Suprapubic skin (tissue), 4 donors: Measurements from ENCODE around the gene PLPP7. TPM values are rescaled to one million over a fixed set of nuclear protein-coding genes. Genes with fewer than 3 reads are reported as not detected.
A peak's percentile ranks its signal among the peaks of the same experiment; 100 is the strongest.

Source experiments
- DNase-seq, 2 donors: peaks; one replicate each; pipeline ENCODE4 v3.0.0-alpha.2; 2019; ENCODE audit warnings: low spot score in 2 of 2
- H3K27ac ChIP-seq: fragments of 200-600 bp; sonication (generic); one replicate; pipeline ENCODE4 v1.5.1; 2019
- H3K27me3 ChIP-seq: fragments of 200-600 bp; sonication (generic); one replicate; pipeline ENCODE4 v1.5.1; 2019
- H3K36me3 ChIP-seq: fragments of 200-600 bp; sonication (generic); one replicate; pipeline ENCODE4 v1.5.1; 2019
- H3K4me1 ChIP-seq: fragments of 200-600 bp; sonication (generic); one replicate; pipeline ENCODE4 v1.5.1; 2019
- H3K4me3 ChIP-seq: fragments of 200-600 bp; sonication (generic); one replicate; pipeline ENCODE4 v1.5.1; 2019; ENCODE audit warnings: mild to moderate bottlenecking
- H3K9me3 ChIP-seq: fragments of 200-600 bp; sonication (generic); one replicate; pipeline ENCODE4 v1.5.1; 2019
- EP300 ChIP-seq: sonication (generic); formaldehyde crosslinking; IDR thresholded peaks from one replicate; pipeline ENCODE4 v1.6.1; 2017; ENCODE audit warnings: antibody characterized with exemption
- POLR2A ChIP-seq, 2 donors: fragments of 450-650 bp; IDR thresholded peaks; one replicate each; pipeline ENCODE4 v1.6.1; 2017; ENCODE audit warnings: antibody characterized with exemption in 2 of 2, mild to moderate bottlenecking in 2 of 2, moderate library complexity in 2 of 2
- POLR2AphosphoS5 ChIP-seq, 3 donors: sonication (generic); formaldehyde crosslinking; IDR thresholded peaks; one replicate each; pipeline ENCODE4 v1.6.1; 2017; ENCODE audit warnings: antibody characterized with exemption in 3 of 3
- WGBS: methylation state at CpG from one replicate; pipeline ENCODE4 v1.1.5; 2018; 5-methylcytosine and 5-hydroxymethylcytosine counted together
- total RNA-seq, 4 donors: library from RNA; depleted of rRNA; stranded (reverse); fragments of >200 nt; gene quantifications; one replicate each; pipeline ENCODE4 v1.1.0, GENCODE V29; 2016
- TF ChIP-seq, protein P1 (sequence below), 2 donors: fragments of 200-600 bp in 1 of 2; fragments of 450-650 bp in 1 of 2; sonication (generic) in 1 of 2; IDR thresholded peaks; one replicate each; pipeline ENCODE4 v1.5.1; 2016 to 2019; ENCODE audit warnings: antibody characterized with exemption in 2 of 2, mild to moderate bottlenecking in 1 of 2, moderate library complexity in 1 of 2

Gene PLPP7
- total RNA-seq, 4 donors from 2014 or later: 0.80 to 1.1 (median 0.92) TPM

DNA sequence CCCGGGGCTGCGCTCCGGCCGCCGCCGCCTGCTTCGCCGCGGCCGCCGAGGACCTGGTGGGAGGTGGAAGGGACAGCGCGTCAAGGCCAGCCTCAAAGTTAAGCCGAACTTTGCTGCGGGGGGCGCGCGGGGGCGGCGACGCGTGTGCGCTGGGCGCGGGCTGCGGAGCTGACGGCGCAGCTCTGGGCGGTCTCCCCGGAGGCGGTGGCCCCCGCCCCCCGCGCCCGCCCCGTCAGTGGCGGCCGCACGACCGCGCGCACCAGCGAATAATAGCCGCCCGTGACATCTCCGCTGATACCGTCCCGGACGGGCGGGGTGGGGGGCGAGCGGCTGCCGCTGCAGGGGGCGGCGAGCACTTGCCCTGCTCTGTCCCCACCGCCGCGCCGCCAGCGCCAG, 12.6 kb upstream of the PLPP7 start:
- no peaks in the 10 kb centered on the region for H3K9me3 ChIP-seq
- peaks cover 24% of the 10 kb centered on the region for H3K27me3 ChIP-seq
- H3K4me1 ChIP-seq: peaks cover 12% of the 10 kb centered on the region
- no peaks in the 10 kb centered on the region for H3K36me3 ChIP-seq
- no CpG with 5 or more reads among the region's 60 CpGs for whole genome bisulfite sequencing
- no peak for TF ChIP-seq POLR2AphosphoS5 (IDR thresholded peaks at IDR 0.05)
- TF ChIP-seq, protein P1, sequence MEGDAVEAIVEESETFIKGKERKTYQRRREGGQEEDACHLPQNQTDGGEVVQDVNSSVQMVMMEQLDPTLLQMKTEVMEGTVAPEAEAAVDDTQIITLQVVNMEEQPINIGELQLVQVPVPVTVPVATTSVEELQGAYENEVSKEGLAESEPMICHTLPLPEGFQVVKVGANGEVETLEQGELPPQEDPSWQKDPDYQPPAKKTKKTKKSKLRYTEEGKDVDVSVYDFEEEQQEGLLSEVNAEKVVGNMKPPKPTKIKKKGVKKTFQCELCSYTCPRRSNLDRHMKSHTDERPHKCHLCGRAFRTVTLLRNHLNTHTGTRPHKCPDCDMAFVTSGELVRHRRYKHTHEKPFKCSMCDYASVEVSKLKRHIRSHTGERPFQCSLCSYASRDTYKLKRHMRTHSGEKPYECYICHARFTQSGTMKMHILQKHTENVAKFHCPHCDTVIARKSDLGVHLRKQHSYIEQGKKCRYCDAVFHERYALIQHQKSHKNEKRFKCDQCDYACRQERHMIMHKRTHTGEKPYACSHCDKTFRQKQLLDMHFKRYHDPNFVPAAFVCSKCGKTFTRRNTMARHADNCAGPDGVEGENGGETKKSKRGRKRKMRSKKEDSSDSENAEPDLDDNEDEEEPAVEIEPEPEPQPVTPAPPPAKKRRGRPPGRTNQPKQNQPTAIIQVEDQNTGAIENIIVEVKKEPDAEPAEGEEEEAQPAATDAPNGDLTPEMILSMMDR (IDR thresholded peaks at IDR 0.05): no peak
- H3K27ac ChIP-seq: peak overlapping the region; percentile 31
- DNase-seq: no peak
- H3K4me3 ChIP-seq: peak overlapping the region; percentile 70

DNA sequence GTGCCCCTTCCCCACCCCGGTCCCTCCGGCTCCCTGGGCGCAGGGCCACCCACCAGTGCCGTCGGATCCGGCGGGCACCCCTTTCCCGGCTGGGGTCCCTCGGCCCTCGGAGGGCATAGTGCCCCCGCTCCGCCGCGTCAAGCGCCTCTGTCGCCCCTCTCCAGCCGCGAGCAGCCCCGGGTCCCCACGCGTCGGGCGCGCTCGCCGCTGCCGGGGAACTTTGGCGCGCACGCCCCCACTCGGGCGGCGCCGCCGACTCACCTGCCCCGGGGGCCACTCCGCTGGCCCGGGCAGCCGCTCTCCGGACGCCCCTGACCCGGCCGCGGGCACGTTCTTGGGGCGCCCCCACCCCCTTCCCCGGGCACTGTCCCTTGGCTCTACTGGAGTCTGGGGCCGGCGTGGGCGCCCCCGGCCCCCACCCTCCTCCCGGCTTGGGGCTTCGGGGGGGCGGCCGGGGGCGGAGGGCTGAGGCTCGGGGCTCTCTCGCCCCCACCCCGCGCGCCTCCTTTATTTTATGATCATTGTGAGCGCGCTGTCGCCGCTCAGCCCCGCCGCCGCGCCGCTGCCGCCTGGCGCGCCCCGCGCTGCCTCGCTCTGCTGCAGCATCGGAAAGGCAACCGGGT, 12.1 kb upstream of the PLPP7 start:
- Histone ChIP-seq H3K27me3 (peaks cover 29% of the 10 kb centered on the region), H3K4me1 (peaks cover 14% of the 10 kb centered on the region), H3K27ac (peak overlapping the region; percentile 31), H3K9me3 (no peaks in the 10 kb centered on the region), H3K36me3 (no peaks in the 10 kb centered on the region), H3K4me3 (peak overlapping the region; percentile 70)
- TF ChIP-seq POLR2AphosphoS5 (IDR thresholded peaks at IDR 0.05) (no peak), POLR2A (IDR thresholded peaks at IDR 0.05) (no peak), EP300 (no peak)
- TF ChIP-seq, protein P1 (IDR thresholded peaks at IDR 0.05): no peak
- no CpG with 5 or more reads among the region's 78 CpGs for WGBS
- DNase-seq: no peak

DNA sequence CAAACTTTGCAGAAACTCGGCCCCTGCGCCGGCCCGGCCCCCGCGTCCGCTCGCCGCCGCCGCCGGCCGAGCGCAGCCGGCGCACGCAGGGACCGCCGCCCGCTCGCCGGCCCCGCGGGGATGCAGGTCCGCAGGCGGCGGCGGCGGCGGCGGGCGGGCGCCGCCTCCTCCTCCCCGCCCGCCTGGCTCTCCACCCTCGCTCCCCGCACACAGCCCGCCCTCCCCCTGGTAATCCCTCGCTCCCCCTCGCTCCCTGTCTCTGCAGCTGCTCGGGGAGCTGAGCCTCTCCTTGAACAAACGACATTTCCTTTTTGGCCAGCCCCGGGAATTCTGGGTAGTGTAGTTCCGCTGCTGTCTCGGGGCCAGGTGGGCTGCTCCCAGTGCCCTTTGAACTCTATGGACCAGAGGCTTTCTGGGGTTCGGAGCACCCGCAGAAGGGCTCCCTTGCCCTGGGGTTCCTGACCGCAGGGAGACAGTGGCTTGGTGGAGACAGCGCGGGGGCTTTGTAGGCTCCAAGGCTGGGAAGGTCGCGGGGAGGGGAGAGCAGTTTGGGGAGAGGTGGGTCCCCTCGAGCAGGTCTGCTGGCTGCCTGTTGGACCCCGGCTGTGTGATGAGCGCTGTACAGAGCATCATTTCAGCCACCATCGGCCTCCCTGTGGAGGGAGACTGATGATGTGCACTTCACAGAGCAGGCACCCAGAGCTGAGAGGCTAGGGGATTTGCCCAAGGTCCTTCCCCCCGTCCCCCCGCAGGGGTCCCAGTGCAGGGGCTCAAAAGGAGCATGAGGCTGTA, 11.4 kb upstream of the PLPP7 start:
- peak overlapping the region; percentile 70 for H3K4me3 ChIP-seq
- no peak overlapping the region for H3K27ac ChIP-seq
- no peaks in the 10 kb centered on the region for H3K36me3 ChIP-seq
- 3% methylated on average over 38 of the region's 59 CpGs for WGBS
- peaks cover 21% of the 10 kb centered on the region for H3K4me1 ChIP-seq
- H3K9me3 ChIP-seq: no peaks in the 10 kb centered on the region
- peak in 1 of 2 donors; percentile 85 for DNase-seq
- peaks cover 36% of the 10 kb centered on the region for H3K27me3 ChIP-seq
- TF ChIP-seq EP300 (no peak), POLR2AphosphoS5 (IDR thresholded peaks at IDR 0.05) (no peak), POLR2A (IDR thresholded peaks at IDR 0.05) (no peak)
- TF ChIP-seq, protein P1 (IDR thresholded peaks at IDR 0.05): no peak

DNA sequence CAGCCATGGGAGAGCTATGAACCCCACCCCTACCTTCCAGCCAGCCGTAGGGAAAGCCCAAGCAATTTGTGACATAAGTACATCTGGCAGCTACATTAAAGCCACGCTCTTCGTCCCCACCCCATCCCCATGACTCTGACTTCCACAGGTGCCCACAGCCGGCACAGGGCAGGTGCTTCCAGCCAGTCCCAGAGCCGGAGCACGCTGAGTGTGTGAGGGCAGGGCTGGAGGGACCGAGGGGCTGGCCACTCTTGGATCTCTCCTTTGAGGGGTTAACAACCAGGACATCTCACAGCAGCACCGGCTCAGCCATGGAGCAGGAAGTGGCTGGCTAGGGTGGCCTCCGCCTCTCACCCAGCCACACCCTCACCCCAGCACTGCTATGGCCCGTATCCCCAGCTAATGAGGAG, 10.8 kb upstream of the PLPP7 start:
- Histone ChIP-seq H3K36me3 (no peaks in the 10 kb centered on the region), H3K27me3 (peaks cover 38% of the 10 kb centered on the region), H3K9me3 (no peaks in the 10 kb centered on the region), H3K4me1 (peaks cover 21% of the 10 kb centered on the region), H3K27ac (no peak overlapping the region), H3K4me3 (peak overlapping the region; percentile 70)
- 52% methylated on average over 5 of the region's 10 CpGs for WGBS
- TF ChIP-seq POLR2A (IDR thresholded peaks at IDR 0.05) (no peak), EP300 (no peak), POLR2AphosphoS5 (IDR thresholded peaks at IDR 0.05) (no peak)
- TF ChIP-seq, protein P1 (IDR thresholded peaks at IDR 0.05): no peak
- DNase-seq: no peak

DNA sequence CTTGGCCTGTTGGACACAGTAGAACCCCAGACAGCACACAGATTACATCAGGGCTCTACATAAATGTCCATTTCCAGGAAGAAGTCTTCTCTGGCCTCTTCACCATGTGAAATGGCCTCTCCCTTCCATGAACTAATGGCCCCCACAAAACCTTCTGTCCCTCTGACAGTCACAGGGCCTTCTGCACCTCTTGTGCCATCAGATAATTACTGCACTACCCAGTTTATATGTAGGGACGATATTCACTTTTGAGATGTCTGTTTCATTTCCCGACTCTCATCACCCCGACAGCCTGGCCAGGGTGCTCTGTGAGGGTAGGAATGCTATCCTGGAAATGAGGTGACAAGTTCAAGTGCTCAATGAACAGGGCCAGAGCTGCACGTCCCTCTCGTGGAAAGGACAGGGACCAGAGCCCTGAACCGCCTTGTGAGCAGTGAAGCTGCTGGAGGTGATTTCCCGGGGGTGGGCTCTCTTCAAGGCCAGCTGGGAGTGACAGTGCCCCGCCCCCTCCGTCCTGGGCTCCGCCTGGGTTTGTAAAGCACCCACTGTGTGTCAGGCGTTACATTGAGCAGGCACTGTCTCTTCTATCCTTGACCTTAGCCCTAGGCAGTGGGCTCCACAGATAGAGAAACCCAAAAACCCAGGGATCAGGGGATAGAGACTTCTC, 10.2 kb upstream of the PLPP7 start:
- Histone ChIP-seq H3K27ac (no peak overlapping the region), H3K4me1 (peaks cover 21% of the 10 kb centered on the region), H3K4me3 (no peak overlapping the region), H3K27me3 (peaks cover 38% of the 10 kb centered on the region), H3K36me3 (no peaks in the 10 kb centered on the region), H3K9me3 (no peaks in the 10 kb centered on the region)
- no peak for DNase-seq
- no peak for TF ChIP-seq EP300
- TF ChIP-seq POLR2A (IDR thresholded peaks at IDR 0.05): no peak
- TF ChIP-seq POLR2AphosphoS5 (IDR thresholded peaks at IDR 0.05): no peak
- TF ChIP-seq, protein P1 (IDR thresholded peaks at IDR 0.05): no peak
- 94% methylated on average over 4 of the region's 11 CpGs for WGBS
